ENCODE data around the gene SLC27A1. TPM values are rescaled to one million over a fixed set of nuclear protein-coding genes. Genes with fewer than 3 reads are reported as not detected.
A peak's percentile ranks its signal among the peaks of the same experiment; 100 is the strongest.
"Not testable (repeated sequence)": the region's sequence is repeated elsewhere in the genome, so short reads cannot be mapped to it uniquely, and the experiment has no call there.

Gene SLC27A1
- total and polyA plus RNA-seq, 4 donors: 2.4 to 7.4 (median 4.0) TPM

- DNase-seq (ENCODE audit: low spot score): peak; percentile 89
- H3K9ac ChIP-seq (ENCODE audit: low read depth in 1 of 2, low read length in 2 of 2): no peak overlapping the region
- 1% methylated on average over 31 of the region's 31 CpGs for WGBS
- H3K36me3 ChIP-seq (ENCODE audit: control insufficient read depth in 4 of 4, insufficient read depth in 3 of 4, low read depth in 1 of 4, low read length in 3 of 4): no peaks in the 10 kb centered on the region
- H3K9me3 ChIP-seq (ENCODE audit: control insufficient read depth in 4 of 4, low read length in 3 of 4): no peaks in the 10 kb centered on the region
- TF ChIP-seq, protein P1, sequence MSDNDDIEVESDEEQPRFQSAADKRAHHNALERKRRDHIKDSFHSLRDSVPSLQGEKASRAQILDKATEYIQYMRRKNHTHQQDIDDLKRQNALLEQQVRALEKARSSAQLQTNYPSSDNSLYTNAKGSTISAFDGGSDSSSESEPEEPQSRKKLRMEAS (IDR thresholded peaks at IDR 0.05): peak; percentile 2
- no peak for TF ChIP-seq NR2F2 (IDR thresholded peaks at IDR 0.05)
- H3K27ac ChIP-seq (ENCODE audit: low read depth in 1 of 2, low read length in 2 of 2): peak overlapping the region; percentile 80 to 95
- H3K27me3 ChIP-seq (ENCODE audit: control insufficient read depth in 4 of 4, insufficient read depth in 4 of 4, low read length in 3 of 4): no peaks in the 10 kb centered on the region
- peak overlapping the region; percentile 73 to 93 (median 83) for H3K4me3 ChIP-seq (ENCODE audit: low read depth in 1 of 3, low read length in 3 of 3)
- H3K4me1 ChIP-seq (ENCODE audit: control insufficient read depth in 4 of 4, insufficient read depth in 4 of 4, low read length in 3 of 4): peaks cover 5 to 14% (median 11%) of the 10 kb centered on the region in 4 donors
Measured at GRCh38 chr19:17469481-17470067, 750 bp upstream of the SLC27A1 start.

DNA sequence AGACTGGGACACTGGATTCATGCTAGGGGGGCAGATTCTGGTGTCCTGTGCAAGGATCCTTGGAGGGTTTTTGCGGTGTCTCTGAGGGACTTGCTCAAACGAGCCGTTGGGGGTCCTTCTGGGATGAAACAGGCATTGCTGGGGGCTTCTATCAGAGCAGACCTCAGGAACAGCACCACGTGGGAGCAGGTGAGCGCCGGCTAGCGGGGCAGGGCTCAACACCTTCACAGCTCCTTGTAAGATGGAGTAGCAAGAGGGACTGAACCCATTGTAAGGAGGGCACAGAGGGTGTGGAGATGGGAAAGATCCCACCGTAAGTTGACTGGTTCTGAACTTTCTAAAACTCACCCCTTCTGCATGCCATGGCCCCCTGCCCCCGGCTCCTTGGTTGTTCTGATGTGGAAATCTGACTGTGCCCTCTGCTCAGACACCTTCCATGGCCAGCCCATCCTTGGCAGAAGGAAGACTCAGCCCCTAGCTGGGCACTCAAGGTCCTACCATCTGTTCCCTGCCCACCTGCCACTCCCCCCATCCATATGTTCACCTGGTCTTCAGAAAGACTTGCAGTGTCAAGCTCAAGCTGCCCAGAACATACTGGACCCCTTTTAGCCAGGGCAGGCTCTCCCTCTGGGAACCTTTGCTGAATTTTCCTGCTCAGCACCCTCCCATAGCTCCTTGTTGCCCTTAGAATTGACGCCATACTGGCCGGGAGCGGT, 1.2 kb downstream of the SLC27A1 start:
- H3K36me3 ChIP-seq (ENCODE audit: control insufficient read depth in 4 of 4, insufficient read depth in 3 of 4, low read depth in 1 of 4, low read length in 3 of 4): no peaks in the 10 kb centered on the region
- no peaks in the 10 kb centered on the region for H3K27me3 ChIP-seq (ENCODE audit: control insufficient read depth in 4 of 4, insufficient read depth in 4 of 4, low read length in 3 of 4)
- peaks cover 5 to 14% (median 11%) of the 10 kb centered on the region in 4 donors for H3K4me1 ChIP-seq (ENCODE audit: control insufficient read depth in 4 of 4, insufficient read depth in 4 of 4, low read length in 3 of 4)
- 76% methylated on average over 12 of the region's 12 CpGs for WGBS
- TF ChIP-seq EGR1 (IDR thresholded peaks at IDR 0.05; ENCODE audit: low read depth in 2 of 2) (no peak), HNF4A (conservative IDR thresholded peaks at IDR 0.05) (no peak)
- H3K9ac ChIP-seq (ENCODE audit: low read depth in 1 of 2, low read length in 2 of 2): no peak overlapping the region
- no peaks in the 10 kb centered on the region for H3K9me3 ChIP-seq (ENCODE audit: control insufficient read depth in 4 of 4, low read length in 3 of 4)
- DNase-seq (ENCODE audit: low spot score): no peak
- H3K27ac ChIP-seq (ENCODE audit: low read depth in 1 of 2, low read length in 2 of 2): no peak overlapping the region
- H3K4me3 ChIP-seq (ENCODE audit: low read depth in 1 of 3, low read length in 3 of 3): peak overlapping the region in 1 of 3 donors; percentile 93

DNA sequence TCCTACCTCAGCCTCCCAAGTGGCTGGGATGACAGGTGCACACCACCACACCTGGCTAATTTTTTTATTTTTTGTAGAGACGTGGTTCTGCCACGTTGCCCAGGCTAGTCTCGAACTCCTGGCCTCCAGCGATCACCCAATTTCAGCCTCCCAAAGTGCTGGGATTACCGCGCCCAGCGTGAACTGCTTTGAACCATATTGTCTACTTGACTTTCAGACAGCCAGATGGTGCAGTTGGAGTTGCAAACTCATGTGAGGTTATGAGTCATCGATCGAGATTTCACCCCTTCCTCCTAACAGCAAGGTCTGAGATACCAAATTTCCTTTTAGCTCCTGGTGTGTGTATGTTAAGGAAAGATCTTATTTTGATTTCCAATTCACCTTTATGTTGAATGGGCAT, 2.7 kb downstream of the SLC27A1 start:
- Histone ChIP-seq H3K4me3 (ENCODE audit: low read depth in 1 of 3, low read length in 3 of 3) (no peak overlapping the region), H3K36me3 (ENCODE audit: control insufficient read depth in 4 of 4, insufficient read depth in 3 of 4, low read depth in 1 of 4, low read length in 3 of 4) (no peaks in the 10 kb centered on the region), H3K27me3 (ENCODE audit: control insufficient read depth in 4 of 4, insufficient read depth in 4 of 4, low read length in 3 of 4) (no peaks in the 10 kb centered on the region), H3K27ac (ENCODE audit: low read depth in 1 of 2, low read length in 2 of 2) (no peak overlapping the region), H3K9ac (ENCODE audit: low read depth in 1 of 2, low read length in 2 of 2) (no peak overlapping the region), H3K9me3 (ENCODE audit: control insufficient read depth in 4 of 4, low read length in 3 of 4) (no peaks in the 10 kb centered on the region), H3K4me1 (ENCODE audit: control insufficient read depth in 4 of 4, insufficient read depth in 4 of 4, low read length in 3 of 4) (peaks cover 5 to 14% (median 11%) of the 10 kb centered on the region in 4 donors)
- no peak for DNase-seq (ENCODE audit: low spot score)
- no peak for TF ChIP-seq NR2F2 (IDR thresholded peaks at IDR 0.05)
- no peak for TF ChIP-seq SP1 (IDR thresholded peaks at IDR 0.05)
- no peak for TF ChIP-seq JUND (IDR thresholded peaks at IDR 0.05)
- TF ChIP-seq, protein P2, sequence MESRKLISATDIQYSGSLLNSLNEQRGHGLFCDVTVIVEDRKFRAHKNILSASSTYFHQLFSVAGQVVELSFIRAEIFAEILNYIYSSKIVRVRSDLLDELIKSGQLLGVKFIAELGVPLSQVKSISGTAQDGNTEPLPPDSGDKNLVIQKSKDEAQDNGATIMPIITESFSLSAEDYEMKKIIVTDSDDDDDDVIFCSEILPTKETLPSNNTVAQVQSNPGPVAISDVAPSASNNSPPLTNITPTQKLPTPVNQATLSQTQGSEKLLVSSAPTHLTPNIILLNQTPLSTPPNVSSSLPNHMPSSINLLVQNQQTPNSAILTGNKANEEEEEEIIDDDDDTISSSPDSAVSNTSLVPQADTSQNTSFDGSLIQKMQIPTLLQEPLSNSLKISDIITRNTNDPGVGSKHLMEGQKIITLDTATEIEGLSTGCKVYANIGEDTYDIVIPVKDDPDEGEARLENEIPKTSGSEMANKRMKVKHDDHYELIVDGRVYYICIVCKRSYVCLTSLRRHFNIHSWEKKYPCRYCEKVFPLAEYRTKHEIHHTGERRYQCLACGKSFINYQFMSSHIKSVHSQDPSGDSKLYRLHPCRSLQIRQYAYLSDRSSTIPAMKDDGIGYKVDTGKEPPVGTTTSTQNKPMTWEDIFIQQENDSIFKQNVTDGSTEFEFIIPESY (IDR thresholded peaks at IDR 0.05): no peak
- TF ChIP-seq ATF3 (IDR thresholded peaks at IDR 0.05): no peak
- TF ChIP-seq YY1 (IDR thresholded peaks at IDR 0.05): no peak
- TF ChIP-seq EGR1 (IDR thresholded peaks at IDR 0.05; ENCODE audit: low read depth in 2 of 2): no peak
- no peak for TF ChIP-seq GABPA (IDR thresholded peaks at IDR 0.05 in 1 of 2, conservative IDR thresholded peaks at IDR 0.05 in 1 of 2)
- no peak for TF ChIP-seq RXRA (IDR thresholded peaks at IDR 0.05)
- no peak for TF ChIP-seq HNF4A (conservative IDR thresholded peaks at IDR 0.05)
- TF ChIP-seq HNF4G (IDR thresholded peaks at IDR 0.05): no peak
- TF ChIP-seq TAF1 (conservative IDR thresholded peaks at IDR 0.05): no peak
- no peak for TF ChIP-seq FOXA2 (IDR thresholded peaks at IDR 0.05)
- TF ChIP-seq, protein P3, sequence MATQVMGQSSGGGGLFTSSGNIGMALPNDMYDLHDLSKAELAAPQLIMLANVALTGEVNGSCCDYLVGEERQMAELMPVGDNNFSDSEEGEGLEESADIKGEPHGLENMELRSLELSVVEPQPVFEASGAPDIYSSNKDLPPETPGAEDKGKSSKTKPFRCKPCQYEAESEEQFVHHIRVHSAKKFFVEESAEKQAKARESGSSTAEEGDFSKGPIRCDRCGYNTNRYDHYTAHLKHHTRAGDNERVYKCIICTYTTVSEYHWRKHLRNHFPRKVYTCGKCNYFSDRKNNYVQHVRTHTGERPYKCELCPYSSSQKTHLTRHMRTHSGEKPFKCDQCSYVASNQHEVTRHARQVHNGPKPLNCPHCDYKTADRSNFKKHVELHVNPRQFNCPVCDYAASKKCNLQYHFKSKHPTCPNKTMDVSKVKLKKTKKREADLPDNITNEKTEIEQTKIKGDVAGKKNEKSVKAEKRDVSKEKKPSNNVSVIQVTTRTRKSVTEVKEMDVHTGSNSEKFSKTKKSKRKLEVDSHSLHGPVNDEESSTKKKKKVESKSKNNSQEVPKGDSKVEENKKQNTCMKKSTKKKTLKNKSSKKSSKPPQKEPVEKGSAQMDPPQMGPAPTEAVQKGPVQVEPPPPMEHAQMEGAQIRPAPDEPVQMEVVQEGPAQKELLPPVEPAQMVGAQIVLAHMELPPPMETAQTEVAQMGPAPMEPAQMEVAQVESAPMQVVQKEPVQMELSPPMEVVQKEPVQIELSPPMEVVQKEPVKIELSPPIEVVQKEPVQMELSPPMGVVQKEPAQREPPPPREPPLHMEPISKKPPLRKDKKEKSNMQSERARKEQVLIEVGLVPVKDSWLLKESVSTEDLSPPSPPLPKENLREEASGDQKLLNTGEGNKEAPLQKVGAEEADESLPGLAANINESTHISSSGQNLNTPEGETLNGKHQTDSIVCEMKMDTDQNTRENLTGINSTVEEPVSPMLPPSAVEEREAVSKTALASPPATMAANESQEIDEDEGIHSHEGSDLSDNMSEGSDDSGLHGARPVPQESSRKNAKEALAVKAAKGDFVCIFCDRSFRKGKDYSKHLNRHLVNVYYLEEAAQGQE (IDR thresholded peaks at IDR 0.05): no peak
- 84% methylated on average over 9 of the region's 9 CpGs for WGBS

GRCh38 chr19:17475011-17475540, 4.8 kb downstream of the SLC27A1 start:
- peak overlapping the region in 1 of 2 donors; percentile 54 for H3K27ac ChIP-seq (ENCODE audit: low read depth in 1 of 2, low read length in 2 of 2)
- H3K27me3 ChIP-seq (ENCODE audit: control insufficient read depth in 4 of 4, insufficient read depth in 4 of 4, low read length in 3 of 4); H3K9ac ChIP-seq (ENCODE audit: low read depth in 1 of 2, low read length in 2 of 2); H3K9me3 ChIP-seq (ENCODE audit: control insufficient read depth in 4 of 4, low read length in 3 of 4); DNase-seq (ENCODE audit: low spot score); H3K4me1 ChIP-seq (ENCODE audit: control insufficient read depth in 4 of 4, insufficient read depth in 4 of 4, low read length in 3 of 4); H3K36me3 ChIP-seq (ENCODE audit: control insufficient read depth in 4 of 4, insufficient read depth in 3 of 4, low read depth in 1 of 4, low read length in 3 of 4); H3K4me3 ChIP-seq (ENCODE audit: low read depth in 1 of 3, low read length in 3 of 3): not testable (repeated sequence)
- WGBS: 80% methylated on average over 6 of the region's 6 CpGs

All from liver (tissue), 9 donors.